Prostate gland (tissue), 2 donors: ENCODE results near the gene IGF1R.

Experiments
- POLR2A ChIP-seq: fragments of 450-650 bp; IDR thresholded peaks from one replicate; pipeline ENCODE4 v1.6.1; 2016; ENCODE audit warnings: antibody characterized with exemption, mild to moderate bottlenecking
- POLR2AphosphoS5 ChIP-seq: sonication (generic); formaldehyde crosslinking; IDR thresholded peaks from one replicate; pipeline ENCODE4 v1.6.1; 2017; ENCODE audit warnings: antibody characterized with exemption
- TF ChIP-seq, protein P1 (sequence below), 4 experiments: fragments of 200-600 bp in 2 of 4; fragments of 450-650 bp in 2 of 4; sonication (generic) in 2 of 4; IDR thresholded peaks; 1 replicate in 3 of 4; 2 replicates in 1 of 4; pipeline ENCODE4 v1.5.1; 2016 to 2019; ENCODE audit warnings: antibody characterized with exemption in 4 of 4, mild to moderate bottlenecking in 2 of 4, moderate library complexity in 2 of 4

DNA sequence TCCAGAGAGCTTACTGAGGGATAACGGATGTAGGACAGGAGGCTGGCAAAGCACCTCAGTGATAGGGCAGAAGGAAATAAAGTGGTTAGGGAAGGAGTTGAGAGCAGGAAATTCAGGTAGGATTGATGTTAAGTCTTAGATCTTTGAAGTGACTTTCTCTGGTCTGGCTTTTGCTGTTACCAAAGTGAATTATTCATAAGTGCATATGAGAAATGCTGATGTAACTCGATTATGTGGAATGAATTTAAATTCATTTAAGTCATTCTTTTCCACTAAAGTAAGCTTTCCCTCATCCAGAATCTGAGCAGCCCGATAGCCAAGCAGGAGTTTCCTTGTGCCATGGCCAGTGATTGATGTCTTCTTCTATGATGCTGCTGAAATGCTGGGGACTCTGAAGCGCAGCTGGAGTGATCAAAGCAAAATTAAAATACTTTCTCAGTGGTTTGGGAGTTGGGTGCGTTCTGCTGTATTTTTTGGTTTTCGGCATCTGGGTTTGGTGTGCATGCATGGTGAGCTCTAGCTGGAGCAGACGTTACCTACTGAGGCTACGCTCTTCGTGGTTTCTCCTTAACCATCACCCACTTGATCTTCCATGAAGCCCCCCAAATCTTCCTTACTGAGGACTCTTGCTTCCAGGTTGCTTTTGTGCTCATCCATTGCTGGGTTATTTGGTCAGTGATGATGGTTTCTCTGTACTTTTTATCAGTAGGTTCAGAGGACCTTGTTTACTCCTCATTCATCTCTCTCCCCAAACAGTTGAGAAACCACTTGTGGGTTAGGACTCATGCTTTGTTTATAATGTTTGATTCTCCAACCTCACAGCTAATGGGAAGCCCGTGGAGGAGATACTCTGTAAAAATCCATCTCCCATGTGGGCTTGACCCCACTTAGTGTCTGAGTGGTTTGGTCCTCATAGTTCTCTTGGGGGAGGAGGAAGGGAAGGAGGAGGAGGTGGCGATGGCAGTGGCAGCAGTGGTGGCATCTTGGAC, 72.5 kb downstream of the IGF1R start:
- TF ChIP-seq, protein P1, sequence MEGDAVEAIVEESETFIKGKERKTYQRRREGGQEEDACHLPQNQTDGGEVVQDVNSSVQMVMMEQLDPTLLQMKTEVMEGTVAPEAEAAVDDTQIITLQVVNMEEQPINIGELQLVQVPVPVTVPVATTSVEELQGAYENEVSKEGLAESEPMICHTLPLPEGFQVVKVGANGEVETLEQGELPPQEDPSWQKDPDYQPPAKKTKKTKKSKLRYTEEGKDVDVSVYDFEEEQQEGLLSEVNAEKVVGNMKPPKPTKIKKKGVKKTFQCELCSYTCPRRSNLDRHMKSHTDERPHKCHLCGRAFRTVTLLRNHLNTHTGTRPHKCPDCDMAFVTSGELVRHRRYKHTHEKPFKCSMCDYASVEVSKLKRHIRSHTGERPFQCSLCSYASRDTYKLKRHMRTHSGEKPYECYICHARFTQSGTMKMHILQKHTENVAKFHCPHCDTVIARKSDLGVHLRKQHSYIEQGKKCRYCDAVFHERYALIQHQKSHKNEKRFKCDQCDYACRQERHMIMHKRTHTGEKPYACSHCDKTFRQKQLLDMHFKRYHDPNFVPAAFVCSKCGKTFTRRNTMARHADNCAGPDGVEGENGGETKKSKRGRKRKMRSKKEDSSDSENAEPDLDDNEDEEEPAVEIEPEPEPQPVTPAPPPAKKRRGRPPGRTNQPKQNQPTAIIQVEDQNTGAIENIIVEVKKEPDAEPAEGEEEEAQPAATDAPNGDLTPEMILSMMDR (IDR thresholded peaks at IDR 0.05): no peak
- TF ChIP-seq POLR2A (no peak), POLR2AphosphoS5 (no peak)
